Fibroblast of pulmonary artery (primary cell): ENCODE measurements around the gene KIAA0825.
"Not testable (repeated sequence)": the region's sequence is repeated elsewhere in the genome, so short reads cannot be mapped to it uniquely, and the experiment has no call there.

Source experiments
- DNase-seq: peaks from one replicate; pipeline ENCODE4 v3.0.0-alpha.2; 2010; ENCODE audit warnings: low read depth
- H3K4me3 ChIP-seq: replicated peaks from 2 replicates; pipeline ENCODE4 v1.5.1; 2011; ENCODE audit warnings: low read depth, mild to moderate bottlenecking, control low read depth, low read length, moderate library complexity
- CTCF ChIP-seq: IDR thresholded peaks from 2 replicates; pipeline ENCODE4 v1.5.1; 2011; ENCODE audit warnings: mild to moderate bottlenecking, control low read depth, low read length, inconsistent platforms; ENCODE audit errors: missing control alignments

KIAA0825 gene

GRCh38 chr5:94577466-94578245 lies 40.7 kb downstream of the KIAA0825 start:
- no peak for DNase-seq
- TF ChIP-seq CTCF: no peak
- H3K4me3 ChIP-seq: no peak overlapping the region

DNA sequence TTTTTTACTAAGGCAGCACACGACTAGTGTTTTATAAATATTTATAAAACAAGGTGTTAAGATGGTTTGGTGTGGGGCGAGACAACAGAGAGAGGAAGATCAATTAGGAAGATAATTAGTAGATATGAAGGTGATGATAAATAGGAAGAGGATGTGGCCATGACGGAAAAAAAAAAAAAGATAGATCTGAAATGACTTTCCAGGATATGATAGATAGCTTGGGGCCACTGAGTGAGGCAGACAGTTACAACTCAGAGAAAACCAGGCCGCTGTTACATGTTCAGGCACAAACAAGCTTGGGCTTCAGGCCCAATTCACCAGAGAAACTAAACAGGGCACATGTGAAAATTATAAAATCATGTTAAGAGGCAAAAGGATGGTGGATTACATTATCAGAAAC lies 43.2 kb downstream of the KIAA0825 start:
- DNase-seq: no peak
- no peak for TF ChIP-seq CTCF
- H3K4me3 ChIP-seq: no peak overlapping the region

- DNase-seq, H3K4me3 ChIP-seq: not testable (repeated sequence)
These were observed 45.1 kb downstream of the KIAA0825 start for GRCh38 chr5:94573349-94573748.

- DNase-seq: no peak
- no peak overlapping the region for H3K4me3 ChIP-seq
- TF ChIP-seq CTCF: no peak
These were observed 47.0 kb downstream of the KIAA0825 start for GRCh38 chr5:94571415-94571814.

- DNase-seq: no peak
- no peak overlapping the region for H3K4me3 ChIP-seq
- no peak for TF ChIP-seq CTCF
These were observed 53.6 kb downstream of the KIAA0825 start for GRCh38 chr5:94564812-94565211.

- H3K4me3 ChIP-seq: no peak overlapping the region
- TF ChIP-seq CTCF: no peak
- DNase-seq: no peak
These were observed 56.0 kb downstream of the KIAA0825 start for GRCh38 chr5:94562327-94562971.

DNA sequence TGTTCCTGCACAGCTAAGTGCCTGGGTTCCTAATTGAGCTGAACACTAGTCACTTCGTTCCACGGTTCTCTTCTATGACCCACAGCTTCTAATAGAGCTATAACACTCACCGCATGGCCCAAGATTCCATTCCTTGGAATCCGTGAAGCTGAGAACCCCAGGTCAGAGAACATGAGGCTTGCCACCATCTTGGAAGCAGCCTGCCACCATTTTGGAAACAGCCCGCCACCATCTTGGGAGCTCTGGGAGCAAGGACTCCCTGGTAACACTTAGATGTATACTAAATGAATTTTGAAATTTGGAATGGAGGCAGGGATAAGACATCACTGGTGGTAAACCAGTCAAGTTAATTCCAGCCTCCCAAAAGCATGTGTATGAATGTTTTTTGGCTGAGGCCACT lies 60.4 kb downstream of the KIAA0825 start:
- no peak overlapping the region for H3K4me3 ChIP-seq
- no peak for DNase-seq
- TF ChIP-seq CTCF: no peak
